Tibial nerve (tissue), 3 donors: ENCODE data around the gene LTBP2.

Experiments
- POLR2A ChIP-seq, 2 donors: fragments of 450-650 bp; IDR thresholded peaks; one replicate each; pipeline ENCODE4 v1.6.1; 2017; ENCODE audit warnings: antibody characterized with exemption in 2 of 2, mild to moderate bottlenecking in 2 of 2, moderate library complexity in 2 of 2
- TF ChIP-seq, protein P1 (sequence below), 5 experiments: fragments of 200-600 bp in 3 of 5; fragments of 450-650 bp in 2 of 5; sonication (generic) in 3 of 5; IDR thresholded peaks; one replicate each; pipeline ENCODE4 v1.5.1; 2016 to 2019; ENCODE audit warnings: antibody characterized with exemption in 5 of 5, mild to moderate bottlenecking in 3 of 5, moderate library complexity in 2 of 5

- TF ChIP-seq POLR2A (IDR thresholded peaks at IDR 0.05), result no peak
- TF ChIP-seq, protein P1, sequence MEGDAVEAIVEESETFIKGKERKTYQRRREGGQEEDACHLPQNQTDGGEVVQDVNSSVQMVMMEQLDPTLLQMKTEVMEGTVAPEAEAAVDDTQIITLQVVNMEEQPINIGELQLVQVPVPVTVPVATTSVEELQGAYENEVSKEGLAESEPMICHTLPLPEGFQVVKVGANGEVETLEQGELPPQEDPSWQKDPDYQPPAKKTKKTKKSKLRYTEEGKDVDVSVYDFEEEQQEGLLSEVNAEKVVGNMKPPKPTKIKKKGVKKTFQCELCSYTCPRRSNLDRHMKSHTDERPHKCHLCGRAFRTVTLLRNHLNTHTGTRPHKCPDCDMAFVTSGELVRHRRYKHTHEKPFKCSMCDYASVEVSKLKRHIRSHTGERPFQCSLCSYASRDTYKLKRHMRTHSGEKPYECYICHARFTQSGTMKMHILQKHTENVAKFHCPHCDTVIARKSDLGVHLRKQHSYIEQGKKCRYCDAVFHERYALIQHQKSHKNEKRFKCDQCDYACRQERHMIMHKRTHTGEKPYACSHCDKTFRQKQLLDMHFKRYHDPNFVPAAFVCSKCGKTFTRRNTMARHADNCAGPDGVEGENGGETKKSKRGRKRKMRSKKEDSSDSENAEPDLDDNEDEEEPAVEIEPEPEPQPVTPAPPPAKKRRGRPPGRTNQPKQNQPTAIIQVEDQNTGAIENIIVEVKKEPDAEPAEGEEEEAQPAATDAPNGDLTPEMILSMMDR (IDR thresholded peaks at IDR 0.05), result no peak
Measured at GRCh38 chr14:74474376-74474775, 137.7 kb downstream of the LTBP2 start.
